IMR-90 (cell line): ENCODE measurements around the gene RMND1.

Experiments used
- MXI1 ChIP-seq: IDR thresholded peaks from 2 replicates; pipeline ENCODE4 v1.6.1; 2012; ENCODE audit warnings: low read depth, mild to moderate bottlenecking, low read length, moderate library complexity, borderline replicate concordance
- POLR2A ChIP-seq: IDR thresholded peaks from 2 replicates; pipeline ENCODE4 v1.6.1; 2012; ENCODE audit warnings: mild to moderate bottlenecking, low read depth, low read length
- RAD21 ChIP-seq: IDR thresholded peaks from 2 replicates; pipeline ENCODE4 v1.6.1; 2012; ENCODE audit warnings: low read length, improper control_type of control experiment
- RCOR1 ChIP-seq: IDR thresholded peaks from 2 replicates; pipeline ENCODE4 v1.6.1; 2012; ENCODE audit warnings: mild to moderate bottlenecking, low read length, improper control_type of control experiment; ENCODE audit not compliant: insufficient replicate concordance
- SMC3 ChIP-seq: fragments of 150-350 bp; IDR thresholded peaks from 2 replicates; pipeline ENCODE4 v1.6.1; 2016; ENCODE audit warnings: low read depth, mild to moderate bottlenecking, antibody characterized with exemption, low read length, moderate library complexity
- TF ChIP-seq, protein P1 (sequence below): conservative IDR thresholded peaks from 2 replicates; pipeline ENCODE4 v1.5.1; 2012; ENCODE audit warnings: mild to moderate bottlenecking, low read depth, low read length, improper control_type of control experiment

DNA sequence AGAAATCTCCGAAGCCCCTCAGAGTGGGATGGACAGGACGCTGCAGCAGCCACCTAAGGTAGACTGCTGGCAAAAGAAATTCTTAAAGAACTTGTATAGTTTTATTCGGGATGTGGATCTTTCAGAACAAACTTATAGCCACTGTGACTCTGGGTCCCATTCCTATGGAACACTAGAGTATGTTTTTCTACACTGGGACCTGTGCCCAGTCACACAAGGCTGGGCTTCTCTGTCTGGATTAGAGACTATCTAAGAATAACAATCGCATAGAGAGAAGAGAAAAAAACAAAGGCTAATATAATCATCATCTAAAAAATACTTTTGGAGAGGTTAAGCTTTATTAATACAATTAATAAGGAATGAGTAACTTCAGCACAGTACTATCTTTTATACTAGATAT lies 28.9 kb downstream of the RMND1 start:
- TF ChIP-seq, protein P1, sequence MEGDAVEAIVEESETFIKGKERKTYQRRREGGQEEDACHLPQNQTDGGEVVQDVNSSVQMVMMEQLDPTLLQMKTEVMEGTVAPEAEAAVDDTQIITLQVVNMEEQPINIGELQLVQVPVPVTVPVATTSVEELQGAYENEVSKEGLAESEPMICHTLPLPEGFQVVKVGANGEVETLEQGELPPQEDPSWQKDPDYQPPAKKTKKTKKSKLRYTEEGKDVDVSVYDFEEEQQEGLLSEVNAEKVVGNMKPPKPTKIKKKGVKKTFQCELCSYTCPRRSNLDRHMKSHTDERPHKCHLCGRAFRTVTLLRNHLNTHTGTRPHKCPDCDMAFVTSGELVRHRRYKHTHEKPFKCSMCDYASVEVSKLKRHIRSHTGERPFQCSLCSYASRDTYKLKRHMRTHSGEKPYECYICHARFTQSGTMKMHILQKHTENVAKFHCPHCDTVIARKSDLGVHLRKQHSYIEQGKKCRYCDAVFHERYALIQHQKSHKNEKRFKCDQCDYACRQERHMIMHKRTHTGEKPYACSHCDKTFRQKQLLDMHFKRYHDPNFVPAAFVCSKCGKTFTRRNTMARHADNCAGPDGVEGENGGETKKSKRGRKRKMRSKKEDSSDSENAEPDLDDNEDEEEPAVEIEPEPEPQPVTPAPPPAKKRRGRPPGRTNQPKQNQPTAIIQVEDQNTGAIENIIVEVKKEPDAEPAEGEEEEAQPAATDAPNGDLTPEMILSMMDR: no peak
- TF ChIP-seq POLR2A (no peak), RCOR1 (no peak), RAD21 (no peak), SMC3 (no peak), MXI1 (no peak)
